CD14-positive monocyte (primary cell): Measurements from ENCODE around the gene METTL16. TPM values are rescaled to one million over a fixed set of nuclear protein-coding genes. Genes with fewer than 3 reads are reported as not detected.

Source experiments
- DNase-seq, 3 donors: peaks; one replicate each; pipeline ENCODE4 v3.0.0-alpha.2; 2011 to 2022
- H2AFZ ChIP-seq: 2 replicates; pipeline ENCODE4 v1.6.0; 2012; ENCODE audit warnings: mild to moderate bottlenecking, low read depth, low read length, inconsistent platforms; ENCODE audit not compliant: insufficient read depth, poor library complexity, severe bottlenecking
- H3K27ac ChIP-seq, 2 donors: 1 replicate in 1 of 2; 2 replicates in 1 of 2; pipeline ENCODE4 v1.5.1; 2012 to 2013; ENCODE audit warnings: low read length in 2 of 2, control low read depth in 1 of 2, inconsistent platforms in 1 of 2, low read depth in 1 of 2, mild to moderate bottlenecking in 1 of 2
- H3K27me3 ChIP-seq, 2 donors: one replicate each; pipeline versions ENCODE4 v1.6.0 to v1.6.1; 2011 to 2013; ENCODE audit warnings: low read length in 2 of 2; ENCODE audit not compliant: control insufficient read depth in 2 of 2, insufficient read depth in 2 of 2
- H3K36me3 ChIP-seq, 2 donors: replicated peaks in 1 of 2; 1 replicate in 1 of 2; 2 replicates in 1 of 2; pipeline versions ENCODE4 v1.5.1 to v1.6.1; 2012 to 2013; ENCODE audit warnings: low read length in 2 of 2, control low read depth in 1 of 2, inconsistent platforms in 1 of 2, mild to moderate bottlenecking in 1 of 2; ENCODE audit not compliant: insufficient read depth in 2 of 2, control insufficient read depth in 1 of 2
- H3K4me1 ChIP-seq, 2 donors: 1 replicate in 1 of 2; 2 replicates in 1 of 2; pipeline versions ENCODE4 v1.5.1 to v1.6.1; 2012 to 2013; ENCODE audit warnings: low read length in 2 of 2, control low read depth in 1 of 2, inconsistent platforms in 1 of 2, mild to moderate bottlenecking in 1 of 2, moderate library complexity in 1 of 2; ENCODE audit not compliant: insufficient read depth in 2 of 2, control insufficient read depth in 1 of 2
- H3K4me2 ChIP-seq: replicated peaks from 2 replicates; pipeline ENCODE3; 2012; ENCODE audit warnings: low read length, moderate library complexity, mild to moderate bottlenecking; ENCODE audit not compliant: poor library complexity, severe bottlenecking; ENCODE audit errors: extremely low read depth
- H3K4me3 ChIP-seq, 3 experiments: fragments of 200-600 bp in 1 of 3; sonication (generic) in 1 of 3; replicated peaks in 1 of 3; 1 replicate in 2 of 3; 2 replicates in 1 of 3; pipeline ENCODE4 v1.5.1; 2011 to 2013; ENCODE audit warnings: low read length in 3 of 3, mild to moderate bottlenecking in 3 of 3, control low read depth in 2 of 3, low read depth in 2 of 3, inconsistent platforms in 1 of 3, moderate library complexity in 1 of 3
- H3K79me2 ChIP-seq: 2 replicates; pipeline ENCODE4 v1.6.0; 2012; ENCODE audit warnings: mild to moderate bottlenecking, control low read depth, inconsistent platforms, low read length, moderate library complexity; ENCODE audit not compliant: insufficient read depth
- H3K9ac ChIP-seq: 2 replicates; pipeline ENCODE4 v1.6.0; 2017; ENCODE audit warnings: low read length, mild to moderate bottlenecking; ENCODE audit not compliant: insufficient read depth, poor library complexity, severe bottlenecking
- H3K9me3 ChIP-seq, 2 donors: replicated peaks in 1 of 2; 1 replicate in 1 of 2; 2 replicates in 1 of 2; pipeline versions ENCODE4 v1.5.1 to v1.6.1; 2012 to 2013; ENCODE audit warnings: low read length in 2 of 2, control low read depth in 1 of 2; ENCODE audit not compliant: control insufficient read depth in 1 of 2, insufficient read depth in 1 of 2
- H4K20me1 ChIP-seq: 2 replicates; pipeline ENCODE4 v1.6.0; 2012; ENCODE audit warnings: mild to moderate bottlenecking, low read length, control low read depth, moderate library complexity; ENCODE audit not compliant: insufficient read depth
- H3K27ac Mint-ChIP-seq, 7 donors: one replicate each; pipeline ENCODE4 v1.8.0; 2020; ENCODE audit warnings: mild to moderate bottlenecking in 7 of 7, mixed read lengths in 7 of 7, moderate library complexity in 6 of 7, inconsistent platforms in 2 of 7
- H3K27me3 Mint-ChIP-seq, 3 donors: one replicate each; pipeline ENCODE4 v1.8.0; 2021 to 2022; ENCODE audit warnings: low read depth in 3 of 3, mild to moderate bottlenecking in 3 of 3, mixed read lengths in 3 of 3, moderate library complexity in 3 of 3, inconsistent platforms in 1 of 3
- H3K36me3 Mint-ChIP-seq, 2 donors: one replicate each; pipeline ENCODE4 v1.8.0; 2020; ENCODE audit warnings: mixed read lengths in 2 of 2, inconsistent platforms in 1 of 2, mild to moderate bottlenecking in 1 of 2
- H3K4me1 Mint-ChIP-seq: one replicate; pipeline ENCODE4 v1.8.0; 2020; ENCODE audit warnings: mild to moderate bottlenecking, mixed read lengths
- H3K4me3 Mint-ChIP-seq, 2 donors: one replicate each; pipeline ENCODE4 v1.8.0; 2020; ENCODE audit warnings: mild to moderate bottlenecking in 2 of 2, mixed read lengths in 2 of 2, moderate library complexity in 1 of 2
- H3K9me3 Mint-ChIP-seq, 7 donors: one replicate each; pipeline ENCODE4 v1.8.0; 2020 to 2022; ENCODE audit warnings: mixed read lengths in 7 of 7, mild to moderate bottlenecking in 6 of 7, moderate library complexity in 6 of 7, inconsistent platforms in 2 of 7
- WGBS: methylation state at CpG from one replicate; pipeline ENCODE4 v1.1.5; 2013; ENCODE audit warnings: missing lambda C conversion rate; ENCODE audit not compliant: insufficient coverage; 5-methylcytosine and 5-hydroxymethylcytosine counted together
- intact Hi-C, 2 donors: fragments of 100-400 bp; cut with micrococcal nuclease; formaldehyde crosslinking; loops; one replicate each; pipeline versions ENCODE4 v1.15.0 to v1.15.1; 2023
- polyA plus RNA-seq, 3 donors: library from polyadenylated mRNA; depleted of rRNA in 1 of 3; unstranded in 2 of 3; stranded (reverse) in 1 of 3; fragments of 300-500 nt in 2 of 3; fragments of >200 nt in 1 of 3; fragmentation: Illumina TruSeq in 2 of 3; gene quantifications; 1 replicate in 2 of 3; 2 replicates in 1 of 3; pipeline ENCODE4 v1.2.3, GENCODE V29; 2012 to 2021
- TF ChIP-seq, protein P1 (sequence below): fragments of 200-600 bp; IDR thresholded peaks from one replicate; pipeline ENCODE4 v1.8.0; 2022; ENCODE audit warnings: antibody characterized with exemption, mild to moderate bottlenecking

METTL16 gene
- polyA plus RNA-seq, 3 donors = 3.0 to 8.0 (median 4.7) TPM

DNA sequence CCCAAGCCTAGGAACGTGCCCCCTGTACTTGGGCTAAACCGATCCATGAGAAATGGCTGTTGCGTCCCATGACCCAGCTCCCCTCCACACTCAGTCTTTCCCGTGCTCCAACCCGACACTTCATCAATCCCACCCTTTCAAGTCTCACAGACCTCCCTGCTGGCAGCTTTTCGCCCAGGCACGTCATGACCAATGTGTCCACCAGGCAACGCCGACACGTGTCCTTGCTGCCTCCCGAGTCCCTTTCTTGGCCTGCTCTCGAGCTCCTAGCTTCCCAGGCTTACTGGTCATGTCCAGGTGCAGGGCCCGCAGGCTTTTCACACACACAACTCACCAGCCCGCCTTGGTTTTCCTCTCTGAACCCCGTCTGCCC is 123.0 kb downstream of the METTL16 start:
- intact Hi-C loops = loop anchor here in 1 of 2 donors (10.0 kb wide), 1 partner anchor 286 kb away; no protein-coding TSS in a partner anchor
- H3K4me1 ChIP-seq = peaks cover 23 to 28% of the 10 kb centered on the region in 2 donors
- H3K4me2 ChIP-seq = no peak overlapping the region
- peaks cover 39% of the 10 kb centered on the region for H4K20me1 ChIP-seq
- H3K9ac ChIP-seq = no peak overlapping the region
- no peaks in the 10 kb centered on the region for H3K27me3 ChIP-seq
- H3K9me3 ChIP-seq = no peaks in the 10 kb centered on the region
- peaks cover 51 to 52% of the 10 kb centered on the region in 2 donors for H3K36me3 ChIP-seq
- H3K27ac ChIP-seq = no peak overlapping the region
- H3K36me3 Mint-ChIP-seq = peaks cover 58 to 75% of the 10 kb centered on the region in 2 donors
- H3K27me3 Mint-ChIP-seq = peaks cover 0 to 2% (median 0%) of the 10 kb centered on the region in 3 donors
- H3K27ac Mint-ChIP-seq = peak overlapping the region in 5 of 7 donors; percentile 13 to 65 (median 55)
- peaks cover 32% of the 10 kb centered on the region for H3K79me2 ChIP-seq
- no peak overlapping the region for H3K4me3 Mint-ChIP-seq
- DNase-seq = no peak
- H3K9me3 Mint-ChIP-seq = no peaks in the 10 kb centered on the region
- no peak overlapping the region for H3K4me3 ChIP-seq
- H2AFZ ChIP-seq = no peak overlapping the region
- 96% methylated on average over 15 of the region's 15 CpGs for WGBS
- H3K4me1 Mint-ChIP-seq = peaks cover 29% of the 10 kb centered on the region
- TF ChIP-seq, protein P1, sequence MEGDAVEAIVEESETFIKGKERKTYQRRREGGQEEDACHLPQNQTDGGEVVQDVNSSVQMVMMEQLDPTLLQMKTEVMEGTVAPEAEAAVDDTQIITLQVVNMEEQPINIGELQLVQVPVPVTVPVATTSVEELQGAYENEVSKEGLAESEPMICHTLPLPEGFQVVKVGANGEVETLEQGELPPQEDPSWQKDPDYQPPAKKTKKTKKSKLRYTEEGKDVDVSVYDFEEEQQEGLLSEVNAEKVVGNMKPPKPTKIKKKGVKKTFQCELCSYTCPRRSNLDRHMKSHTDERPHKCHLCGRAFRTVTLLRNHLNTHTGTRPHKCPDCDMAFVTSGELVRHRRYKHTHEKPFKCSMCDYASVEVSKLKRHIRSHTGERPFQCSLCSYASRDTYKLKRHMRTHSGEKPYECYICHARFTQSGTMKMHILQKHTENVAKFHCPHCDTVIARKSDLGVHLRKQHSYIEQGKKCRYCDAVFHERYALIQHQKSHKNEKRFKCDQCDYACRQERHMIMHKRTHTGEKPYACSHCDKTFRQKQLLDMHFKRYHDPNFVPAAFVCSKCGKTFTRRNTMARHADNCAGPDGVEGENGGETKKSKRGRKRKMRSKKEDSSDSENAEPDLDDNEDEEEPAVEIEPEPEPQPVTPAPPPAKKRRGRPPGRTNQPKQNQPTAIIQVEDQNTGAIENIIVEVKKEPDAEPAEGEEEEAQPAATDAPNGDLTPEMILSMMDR = no peak

DNA sequence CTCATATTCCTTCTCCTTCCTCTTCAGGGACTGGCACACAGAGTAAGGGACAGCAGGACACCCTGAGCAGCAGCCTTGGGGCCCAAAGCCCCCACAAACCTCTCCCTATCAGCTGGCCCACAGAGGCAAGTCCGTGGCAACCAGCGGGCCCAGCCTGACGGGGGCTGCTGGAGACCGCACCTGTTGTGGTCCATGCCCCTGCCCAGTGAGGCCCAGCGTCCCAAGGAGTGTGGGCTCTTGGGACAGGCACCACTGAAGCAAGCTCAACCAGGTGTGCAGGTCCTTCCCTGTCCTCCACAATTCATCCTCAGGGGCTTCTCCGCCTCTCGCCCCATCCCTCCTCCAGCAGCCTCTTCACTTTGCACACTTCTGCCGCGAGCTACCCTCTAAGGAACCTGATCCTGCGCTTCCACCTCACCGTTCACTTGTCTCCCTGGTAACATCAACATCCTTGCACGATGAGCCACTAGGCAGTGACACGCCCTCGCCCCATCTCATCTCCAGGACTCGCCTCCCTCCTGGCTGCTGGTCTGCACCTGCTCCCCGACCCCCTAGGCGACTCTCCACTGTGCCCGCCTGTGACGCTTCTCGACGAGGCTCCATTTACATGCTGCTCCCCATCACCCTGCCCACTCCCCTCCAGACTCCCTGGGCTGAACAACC is 123.5 kb downstream of the METTL16 start:
- H3K4me3 Mint-ChIP-seq = no peak overlapping the region
- H3K36me3 Mint-ChIP-seq = peaks cover 58 to 77% of the 10 kb centered on the region in 2 donors
- peaks cover 39% of the 10 kb centered on the region for H4K20me1 ChIP-seq
- no peak overlapping the region for H2AFZ ChIP-seq
- H3K27me3 Mint-ChIP-seq = peaks cover 0 to 2% (median 0%) of the 10 kb centered on the region in 3 donors
- H3K4me1 ChIP-seq = peaks cover 24 to 32% of the 10 kb centered on the region in 2 donors
- TF ChIP-seq, protein P1 = no peak
- H3K27ac ChIP-seq = no peak overlapping the region
- H3K9me3 Mint-ChIP-seq = no peaks in the 10 kb centered on the region
- no peak overlapping the region for H3K4me2 ChIP-seq
- H3K79me2 ChIP-seq = peaks cover 32% of the 10 kb centered on the region
- peak overlapping the region in 6 of 7 donors; percentile 8 to 70 (median 36) for H3K27ac Mint-ChIP-seq
- H3K9ac ChIP-seq = no peak overlapping the region
- H3K27me3 ChIP-seq = no peaks in the 10 kb centered on the region
- WGBS = 96% methylated on average over 17 of the region's 21 CpGs
- peaks cover 32% of the 10 kb centered on the region for H3K4me1 Mint-ChIP-seq
- DNase-seq = no peak
- H3K4me3 ChIP-seq = no peak overlapping the region
- intact Hi-C loops = loop anchor here in 1 of 2 donors (10.0 kb wide), 1 partner anchor 287 kb away; no protein-coding TSS in a partner anchor
- peaks cover 51 to 52% of the 10 kb centered on the region in 2 donors for H3K36me3 ChIP-seq
- no peaks in the 10 kb centered on the region for H3K9me3 ChIP-seq
